ENCODE measurements around the gene KSR1. TPM values are rescaled to one million over a fixed set of nuclear protein-coding genes. Genes with fewer than 3 reads are reported as not detected.

The KSR1 gene
- total and polyA plus RNA-seq, 9 of the 15 experiments (the other 6 are each of a cell fraction or from before 2014, with no cell fraction given) = 1.4 to 51.7 (median 18.4) TPM

DNA sequence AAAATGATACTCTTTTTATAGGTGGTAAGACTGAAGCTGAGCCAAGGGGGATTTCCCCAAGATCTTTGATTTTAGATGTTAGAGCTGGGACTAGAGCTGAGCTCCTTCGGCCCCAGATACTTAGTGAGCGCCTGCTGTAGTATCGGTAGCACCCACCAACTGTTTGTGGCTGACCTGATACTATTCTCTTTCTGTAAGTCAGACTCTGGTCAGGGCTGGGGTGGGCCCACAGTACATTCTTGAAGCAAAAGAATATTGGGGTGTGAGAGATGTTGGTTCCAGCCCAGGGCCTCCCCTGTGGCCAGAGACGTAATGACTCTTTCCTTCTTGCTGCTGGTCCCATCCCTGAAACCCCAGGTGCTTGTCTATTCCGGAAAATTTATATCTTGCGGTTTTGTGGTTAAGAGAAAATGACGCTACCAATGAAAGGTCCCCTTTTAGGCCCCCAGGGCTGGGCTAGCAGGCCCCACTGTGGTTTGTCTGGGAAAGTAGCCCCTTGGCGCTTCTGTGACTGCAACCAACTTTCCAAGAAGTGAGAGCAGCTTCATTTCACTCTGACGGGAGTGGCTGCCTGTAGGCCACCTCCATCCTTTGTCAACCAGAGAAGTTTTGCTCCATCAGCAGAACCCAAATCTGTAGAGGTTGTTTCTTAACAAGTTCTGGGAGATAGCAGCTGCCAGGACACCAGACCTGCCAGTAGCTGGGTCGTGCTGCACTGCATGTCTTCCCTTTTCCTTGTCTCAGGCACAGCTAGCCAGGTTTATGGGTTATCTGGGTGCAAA lies 88.3 kb downstream of the KSR1 start (continued):
- no peak for TF ChIP-seq BRD9 (IDR thresholded peaks at IDR 0.05; ENCODE audit: low read depth, partially characterized antibody)
- no peak for TF ChIP-seq ZNF354B (CRISPR knock-in tag; IDR thresholded peaks at IDR 0.05)
- TF ChIP-seq, protein P1, sequence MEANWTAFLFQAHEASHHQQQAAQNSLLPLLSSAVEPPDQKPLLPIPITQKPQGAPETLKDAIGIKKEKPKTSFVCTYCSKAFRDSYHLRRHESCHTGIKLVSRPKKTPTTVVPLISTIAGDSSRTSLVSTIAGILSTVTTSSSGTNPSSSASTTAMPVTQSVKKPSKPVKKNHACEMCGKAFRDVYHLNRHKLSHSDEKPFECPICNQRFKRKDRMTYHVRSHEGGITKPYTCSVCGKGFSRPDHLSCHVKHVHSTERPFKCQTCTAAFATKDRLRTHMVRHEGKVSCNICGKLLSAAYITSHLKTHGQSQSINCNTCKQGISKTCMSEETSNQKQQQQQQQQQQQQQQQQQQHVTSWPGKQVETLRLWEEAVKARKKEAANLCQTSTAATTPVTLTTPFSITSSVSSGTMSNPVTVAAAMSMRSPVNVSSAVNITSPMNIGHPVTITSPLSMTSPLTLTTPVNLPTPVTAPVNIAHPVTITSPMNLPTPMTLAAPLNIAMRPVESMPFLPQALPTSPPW (CRISPR knock-in tag; IDR thresholded peaks at IDR 0.05) = peak; percentile 72
- TF ChIP-seq GATAD2B (IDR thresholded peaks at IDR 0.05; ENCODE audit: borderline replicate concordance) = no peak
- TF ChIP-seq, protein P2, sequence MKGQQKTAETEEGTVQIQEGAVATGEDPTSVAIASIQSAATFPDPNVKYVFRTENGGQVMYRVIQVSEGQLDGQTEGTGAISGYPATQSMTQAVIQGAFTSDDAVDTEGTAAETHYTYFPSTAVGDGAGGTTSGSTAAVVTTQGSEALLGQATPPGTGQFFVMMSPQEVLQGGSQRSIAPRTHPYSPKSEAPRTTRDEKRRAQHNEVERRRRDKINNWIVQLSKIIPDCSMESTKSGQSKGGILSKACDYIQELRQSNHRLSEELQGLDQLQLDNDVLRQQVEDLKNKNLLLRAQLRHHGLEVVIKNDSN (CRISPR knock-in tag; IDR thresholded peaks at IDR 0.05) = no peak
- TF ChIP-seq, protein P3, sequence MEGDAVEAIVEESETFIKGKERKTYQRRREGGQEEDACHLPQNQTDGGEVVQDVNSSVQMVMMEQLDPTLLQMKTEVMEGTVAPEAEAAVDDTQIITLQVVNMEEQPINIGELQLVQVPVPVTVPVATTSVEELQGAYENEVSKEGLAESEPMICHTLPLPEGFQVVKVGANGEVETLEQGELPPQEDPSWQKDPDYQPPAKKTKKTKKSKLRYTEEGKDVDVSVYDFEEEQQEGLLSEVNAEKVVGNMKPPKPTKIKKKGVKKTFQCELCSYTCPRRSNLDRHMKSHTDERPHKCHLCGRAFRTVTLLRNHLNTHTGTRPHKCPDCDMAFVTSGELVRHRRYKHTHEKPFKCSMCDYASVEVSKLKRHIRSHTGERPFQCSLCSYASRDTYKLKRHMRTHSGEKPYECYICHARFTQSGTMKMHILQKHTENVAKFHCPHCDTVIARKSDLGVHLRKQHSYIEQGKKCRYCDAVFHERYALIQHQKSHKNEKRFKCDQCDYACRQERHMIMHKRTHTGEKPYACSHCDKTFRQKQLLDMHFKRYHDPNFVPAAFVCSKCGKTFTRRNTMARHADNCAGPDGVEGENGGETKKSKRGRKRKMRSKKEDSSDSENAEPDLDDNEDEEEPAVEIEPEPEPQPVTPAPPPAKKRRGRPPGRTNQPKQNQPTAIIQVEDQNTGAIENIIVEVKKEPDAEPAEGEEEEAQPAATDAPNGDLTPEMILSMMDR (IDR thresholded peaks at IDR 0.05 in 2 of 3, conservative IDR thresholded peaks at IDR 0.05 in 1 of 3; ENCODE audit: insufficient read depth in 2 of 3, low read depth in 1 of 3, low read length in 3 of 3) = peak; percentile 20 to 23 (median 21); a peak in 2 of 6 replicates
- TF ChIP-seq GABPB1 (CRISPR knock-in tag; IDR thresholded peaks at IDR 0.05) = no peak
- TF ChIP-seq ERF (CRISPR knock-in tag; IDR thresholded peaks at IDR 0.05) = no peak
- TF ChIP-seq CREBBP (IDR thresholded peaks at IDR 0.05; ENCODE audit: low read depth, low read length) = no peak
- TF ChIP-seq LCOR (CRISPR knock-in tag; IDR thresholded peaks at IDR 0.05) = 0 out of 2 replicates have a peak, but pooled peaks have one; percentile 53
- TF ChIP-seq PTRF (tag; IDR thresholded peaks at IDR 0.05) = no peak
- TF ChIP-seq, protein P4, sequence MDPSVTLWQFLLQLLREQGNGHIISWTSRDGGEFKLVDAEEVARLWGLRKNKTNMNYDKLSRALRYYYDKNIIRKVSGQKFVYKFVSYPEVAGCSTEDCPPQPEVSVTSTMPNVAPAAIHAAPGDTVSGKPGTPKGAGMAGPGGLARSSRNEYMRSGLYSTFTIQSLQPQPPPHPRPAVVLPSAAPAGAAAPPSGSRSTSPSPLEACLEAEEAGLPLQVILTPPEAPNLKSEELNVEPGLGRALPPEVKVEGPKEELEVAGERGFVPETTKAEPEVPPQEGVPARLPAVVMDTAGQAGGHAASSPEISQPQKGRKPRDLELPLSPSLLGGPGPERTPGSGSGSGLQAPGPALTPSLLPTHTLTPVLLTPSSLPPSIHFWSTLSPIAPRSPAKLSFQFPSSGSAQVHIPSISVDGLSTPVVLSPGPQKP (CRISPR knock-in tag; IDR thresholded peaks at IDR 0.05) = no peak
- TF ChIP-seq ZNF197 (CRISPR knock-in tag; IDR thresholded peaks at IDR 0.05; ENCODE audit: low read depth) = no peak
- TF ChIP-seq ZSCAN32 (CRISPR knock-in tag; IDR thresholded peaks at IDR 0.05) = no peak
- TF ChIP-seq, protein P5, sequence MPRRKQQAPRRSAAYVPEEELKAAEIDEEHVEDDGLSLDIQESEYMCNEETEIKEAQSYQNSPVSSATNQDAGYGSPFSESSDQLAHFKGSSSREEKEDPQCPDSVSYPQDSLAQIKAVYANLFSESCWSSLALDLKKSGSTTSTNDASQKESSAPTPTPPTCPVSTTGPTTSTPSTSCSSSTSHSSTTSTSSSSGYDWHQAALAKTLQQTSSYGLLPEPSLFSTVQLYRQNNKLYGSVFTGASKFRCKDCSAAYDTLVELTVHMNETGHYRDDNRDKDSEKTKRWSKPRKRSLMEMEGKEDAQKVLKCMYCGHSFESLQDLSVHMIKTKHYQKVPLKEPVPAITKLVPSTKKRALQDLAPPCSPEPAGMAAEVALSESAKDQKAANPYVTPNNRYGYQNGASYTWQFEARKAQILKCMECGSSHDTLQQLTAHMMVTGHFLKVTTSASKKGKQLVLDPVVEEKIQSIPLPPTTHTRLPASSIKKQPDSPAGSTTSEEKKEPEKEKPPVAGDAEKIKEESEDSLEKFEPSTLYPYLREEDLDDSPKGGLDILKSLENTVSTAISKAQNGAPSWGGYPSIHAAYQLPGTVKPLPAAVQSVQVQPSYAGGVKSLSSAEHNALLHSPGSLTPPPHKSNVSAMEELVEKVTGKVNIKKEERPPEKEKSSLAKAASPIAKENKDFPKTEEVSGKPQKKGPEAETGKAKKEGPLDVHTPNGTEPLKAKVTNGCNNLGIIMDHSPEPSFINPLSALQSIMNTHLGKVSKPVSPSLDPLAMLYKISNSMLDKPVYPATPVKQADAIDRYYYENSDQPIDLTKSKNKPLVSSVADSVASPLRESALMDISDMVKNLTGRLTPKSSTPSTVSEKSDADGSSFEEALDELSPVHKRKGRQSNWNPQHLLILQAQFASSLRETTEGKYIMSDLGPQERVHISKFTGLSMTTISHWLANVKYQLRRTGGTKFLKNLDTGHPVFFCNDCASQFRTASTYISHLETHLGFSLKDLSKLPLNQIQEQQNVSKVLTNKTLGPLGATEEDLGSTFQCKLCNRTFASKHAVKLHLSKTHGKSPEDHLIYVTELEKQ (CRISPR knock-in tag; IDR thresholded peaks at IDR 0.05) = no peak
- no peak for TF ChIP-seq HNRNPUL1 (IDR thresholded peaks at IDR 0.05; ENCODE audit: low read length)
- no peak; a peak in 1 of 4 replicates for TF ChIP-seq TEAD1 (CRISPR knock-in tag; IDR thresholded peaks at IDR 0.05)
- TF ChIP-seq ZNF239 (CRISPR knock-in tag; IDR thresholded peaks at IDR 0.05) = no peak
